DOHH2 (cell line): ENCODE results near the gene TM9SF1.

ENCODE experiments used
- H3F3A ChIP-seq: fragments of 200-600 bp; sonication (generic), shearing (Covaris generic); 2 replicates; pipeline ENCODE4 v1.6.0; 2016; ENCODE audit warnings: antibody characterized with exemption, mild to moderate bottlenecking; ENCODE audit not compliant: control insufficient read depth, insufficient read depth
- H3K27ac ChIP-seq: fragments of 200-600 bp; sonication (generic); 2 replicates; pipeline ENCODE4 v1.5.1; 2014; ENCODE audit warnings: low read depth, mild to moderate bottlenecking, low read length, moderate library complexity
- H3K27me3 ChIP-seq: fragments of 200-600 bp; sonication (generic); 2 replicates; pipeline ENCODE4 v1.6.1; 2014; ENCODE audit warnings: mild to moderate bottlenecking, low read length, mixed read lengths; ENCODE audit not compliant: control insufficient read depth
- H3K36me3 ChIP-seq: fragments of 200-600 bp; sonication (generic); 2 replicates; pipeline ENCODE4 v1.6.1; 2014; ENCODE audit warnings: mild to moderate bottlenecking, low read length, moderate library complexity, mixed read lengths; ENCODE audit not compliant: control insufficient read depth
- H3K4me1 ChIP-seq: fragments of 200-600 bp; sonication (generic); 2 replicates; pipeline ENCODE4 v1.6.1; 2014; ENCODE audit warnings: mild to moderate bottlenecking, low read length, mixed read lengths; ENCODE audit not compliant: control insufficient read depth
- H3K4me2 ChIP-seq: fragments of 200-600 bp; sonication (generic); 2 replicates; pipeline ENCODE4 v1.6.0; 2014; ENCODE audit warnings: mild to moderate bottlenecking, low read length, moderate library complexity
- H3K4me3 ChIP-seq: fragments of 200-600 bp; sonication (generic); 2 replicates; pipeline ENCODE4 v1.5.1; 2014; ENCODE audit warnings: mild to moderate bottlenecking, low read length, mixed read lengths
- H3K79me2 ChIP-seq: fragments of 200-600 bp; sonication (generic); 2 replicates; pipeline ENCODE4 v1.6.1; 2014; ENCODE audit warnings: mild to moderate bottlenecking, low read length, mixed read lengths; ENCODE audit not compliant: control insufficient read depth
- H3K9me2 ChIP-seq: fragments of 200-600 bp; sonication (generic); replicated peaks from 2 replicates; pipeline ENCODE4 v1.6.1; 2014; ENCODE audit warnings: mild to moderate bottlenecking, low read length, mixed read lengths; ENCODE audit not compliant: control insufficient read depth
- H3K9me3 ChIP-seq: fragments of 200-600 bp; sonication (generic); 2 replicates; pipeline ENCODE4 v1.6.1; 2014; ENCODE audit warnings: antibody characterized with exemption, low read length, mixed read lengths; ENCODE audit not compliant: control insufficient read depth, insufficient read depth
- H4K20me1 ChIP-seq: fragments of 200-600 bp; sonication (generic); 2 replicates; pipeline ENCODE4 v1.6.0; 2014; ENCODE audit warnings: low read depth, mild to moderate bottlenecking, antibody characterized with exemption, low read length, moderate library complexity; ENCODE audit not compliant: control insufficient read depth, insufficient read depth
- CTCF ChIP-seq: fragments of 200-600 bp; sonication (generic); IDR thresholded peaks from one replicate; pipeline ENCODE4 v1.5.1; 2014; ENCODE audit warnings: antibody characterized with exemption, mild to moderate bottlenecking, low read depth, low read length; ENCODE audit not compliant: poor library complexity, severe bottlenecking
- EZH2phosphoT487 ChIP-seq: fragments of 200-600 bp; sonication (generic); IDR thresholded peaks from 2 replicates; pipeline ENCODE4 v1.6.1; 2017; ENCODE audit warnings: borderline replicate concordance, mild to moderate bottlenecking, antibody characterized with exemption, low read length, moderate library complexity, mixed read lengths

The TM9SF1 gene

GRCh38 chr14:24187539-24187915, 7.7 kb downstream of the TM9SF1 start:
- Histone ChIP-seq H4K20me1 (no peaks in the 10 kb centered on the region), H3K79me2 (peaks cover 24% of the 10 kb centered on the region), H3F3A (peaks cover 13% of the 10 kb centered on the region), H3K27ac (no peak overlapping the region), H3K9me3 (no peaks in the 10 kb centered on the region), H3K36me3 (peaks cover 75% of the 10 kb centered on the region), H3K27me3 (no peaks in the 10 kb centered on the region), H3K9me2 (no peaks in the 10 kb centered on the region), H3K4me2 (peak overlapping the region; percentile 90), H3K4me3 (peak overlapping the region; percentile 80), H3K4me1 (peaks cover 21% of the 10 kb centered on the region)
- no peak for TF ChIP-seq EZH2phosphoT487
- no peak for TF ChIP-seq CTCF

- Histone ChIP-seq H3K9me2 (no peaks in the 10 kb centered on the region), H3K36me3 (peaks cover 75% of the 10 kb centered on the region), H3K79me2 (peaks cover 22% of the 10 kb centered on the region), H3K4me1 (peaks cover 21% of the 10 kb centered on the region), H3K4me3 (peak overlapping the region; percentile 80; the same call in 1 of the 2 replicates), H3K27ac (no peak overlapping the region), H3K4me2 (peak overlapping the region; percentile 90), H3K27me3 (no peaks in the 10 kb centered on the region), H4K20me1 (no peaks in the 10 kb centered on the region), H3K9me3 (no peaks in the 10 kb centered on the region), H3F3A (peaks cover 13% of the 10 kb centered on the region)
- TF ChIP-seq EZH2phosphoT487 = no peak
- TF ChIP-seq CTCF = no peak
Observed at GRCh38 chr14:24186831-24187538, 8.3 kb downstream of the TM9SF1 start.

GRCh38 chr14:24185741-24186140, 9.5 kb downstream of the TM9SF1 start:
- H3K4me3 ChIP-seq = no peak overlapping the region

More at GRCh38 chr14:24185741-24186140, 9.5 kb downstream of the TM9SF1 start:
- no peak overlapping the region for H3K27ac ChIP-seq
- H3K79me2 ChIP-seq = peaks cover 22% of the 10 kb centered on the region
- no peaks in the 10 kb centered on the region for H3K9me3 ChIP-seq
- H4K20me1 ChIP-seq = no peaks in the 10 kb centered on the region
- no peaks in the 10 kb centered on the region for H3K27me3 ChIP-seq
- no peaks in the 10 kb centered on the region for H3K9me2 ChIP-seq
- H3K4me2 ChIP-seq = no peak overlapping the region
- H3K4me1 ChIP-seq = peaks cover 21% of the 10 kb centered on the region
- peaks cover 79% of the 10 kb centered on the region for H3K36me3 ChIP-seq
- H3F3A ChIP-seq = peaks cover 11% of the 10 kb centered on the region
- TF ChIP-seq EZH2phosphoT487 (no peak), CTCF (no peak)
